Measurements from ENCODE around the gene PITPNM3. TPM values are rescaled to one million over a fixed set of nuclear protein-coding genes. Genes with fewer than 3 reads are reported as not detected.

PITPNM3 gene
- total RNA-seq, 1 donor from 2014 or later = 0.72 TPM

- H3K4me1 Mint-ChIP-seq (ENCODE audit: unreplicated experiment) = peaks cover 45% of the 10 kb centered on the region
- no peaks in the 10 kb centered on the region for H3K9me3 Mint-ChIP-seq (ENCODE audit: unreplicated experiment)
- no peaks in the 10 kb centered on the region for H3K36me3 Mint-ChIP-seq (ENCODE audit: low read depth, unreplicated experiment)
- TF ChIP-seq, protein P1, sequence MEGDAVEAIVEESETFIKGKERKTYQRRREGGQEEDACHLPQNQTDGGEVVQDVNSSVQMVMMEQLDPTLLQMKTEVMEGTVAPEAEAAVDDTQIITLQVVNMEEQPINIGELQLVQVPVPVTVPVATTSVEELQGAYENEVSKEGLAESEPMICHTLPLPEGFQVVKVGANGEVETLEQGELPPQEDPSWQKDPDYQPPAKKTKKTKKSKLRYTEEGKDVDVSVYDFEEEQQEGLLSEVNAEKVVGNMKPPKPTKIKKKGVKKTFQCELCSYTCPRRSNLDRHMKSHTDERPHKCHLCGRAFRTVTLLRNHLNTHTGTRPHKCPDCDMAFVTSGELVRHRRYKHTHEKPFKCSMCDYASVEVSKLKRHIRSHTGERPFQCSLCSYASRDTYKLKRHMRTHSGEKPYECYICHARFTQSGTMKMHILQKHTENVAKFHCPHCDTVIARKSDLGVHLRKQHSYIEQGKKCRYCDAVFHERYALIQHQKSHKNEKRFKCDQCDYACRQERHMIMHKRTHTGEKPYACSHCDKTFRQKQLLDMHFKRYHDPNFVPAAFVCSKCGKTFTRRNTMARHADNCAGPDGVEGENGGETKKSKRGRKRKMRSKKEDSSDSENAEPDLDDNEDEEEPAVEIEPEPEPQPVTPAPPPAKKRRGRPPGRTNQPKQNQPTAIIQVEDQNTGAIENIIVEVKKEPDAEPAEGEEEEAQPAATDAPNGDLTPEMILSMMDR (IDR thresholded peaks at IDR 0.05; ENCODE audit: unreplicated experiment) = no peak
- no peak overlapping the region for H3K27ac Mint-ChIP-seq (ENCODE audit: unreplicated experiment)
- no peak overlapping the region for H3K4me3 Mint-ChIP-seq (ENCODE audit: unreplicated experiment)
- no peaks in the 10 kb centered on the region for H3K27me3 Mint-ChIP-seq (ENCODE audit: unreplicated experiment)
- no peak for DNase-seq (ENCODE audit: low spot score)
These were observed 62.0 kb downstream of the PITPNM3 start for GRCh38 chr17:6494239-6494941.

GRCh38 chr17:6492892-6493674 lies 63.3 kb downstream of the PITPNM3 start:
- no peak for DNase-seq (ENCODE audit: low spot score)
- H3K27me3 Mint-ChIP-seq (ENCODE audit: unreplicated experiment) = no peaks in the 10 kb centered on the region
- H3K27ac Mint-ChIP-seq (ENCODE audit: unreplicated experiment) = no peak overlapping the region
- TF ChIP-seq, protein P1 (IDR thresholded peaks at IDR 0.05; ENCODE audit: unreplicated experiment) = no peak
- peaks cover 2% of the 10 kb centered on the region for H3K36me3 Mint-ChIP-seq (ENCODE audit: low read depth, unreplicated experiment)
- H3K4me1 Mint-ChIP-seq (ENCODE audit: unreplicated experiment) = peaks cover 41% of the 10 kb centered on the region
- no peaks in the 10 kb centered on the region for H3K9me3 Mint-ChIP-seq (ENCODE audit: unreplicated experiment)
- H3K4me3 Mint-ChIP-seq (ENCODE audit: unreplicated experiment) = no peak overlapping the region

GRCh38 chr17:6491071-6491700 lies 65.2 kb downstream of the PITPNM3 start:
- Mint-ChIP-seq H3K27ac (ENCODE audit: unreplicated experiment) (no peak overlapping the region), H3K4me3 (ENCODE audit: unreplicated experiment) (no peak overlapping the region), H3K9me3 (ENCODE audit: unreplicated experiment) (no peaks in the 10 kb centered on the region), H3K27me3 (ENCODE audit: unreplicated experiment) (no peaks in the 10 kb centered on the region), H3K36me3 (ENCODE audit: low read depth, unreplicated experiment) (peaks cover 4% of the 10 kb centered on the region), H3K4me1 (ENCODE audit: unreplicated experiment) (peaks cover 39% of the 10 kb centered on the region)
- no peak for DNase-seq (ENCODE audit: low spot score)
- TF ChIP-seq, protein P1 (IDR thresholded peaks at IDR 0.05; ENCODE audit: unreplicated experiment) = no peak

DNA sequence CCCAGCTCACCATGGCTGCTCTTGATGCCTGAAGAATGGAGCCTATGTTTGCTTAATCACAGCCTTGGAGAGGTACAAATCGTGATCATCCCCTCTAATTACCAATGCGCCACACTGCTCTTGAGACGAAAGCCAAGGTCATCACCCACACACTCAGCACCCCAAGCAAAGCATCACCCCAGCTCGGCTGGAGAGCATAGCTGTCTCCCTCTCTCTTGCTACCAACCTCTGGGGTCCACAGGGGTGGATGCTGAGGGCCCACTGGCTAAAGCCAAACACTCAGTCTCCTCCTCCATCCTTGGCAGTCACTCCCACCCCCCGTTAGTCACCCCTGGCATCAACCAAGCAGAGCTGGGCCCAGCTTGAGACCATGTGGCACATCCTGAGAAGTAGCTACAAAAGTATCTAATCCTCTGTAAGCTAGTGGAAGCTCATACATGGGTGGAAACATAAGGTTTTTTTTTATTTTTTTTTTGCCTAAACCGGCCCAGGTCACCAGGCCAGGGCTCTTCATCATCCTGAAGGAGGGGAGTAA lies 67.3 kb downstream of the PITPNM3 start:
- Mint-ChIP-seq H3K27ac (ENCODE audit: unreplicated experiment) (no peak overlapping the region), H3K4me1 (ENCODE audit: unreplicated experiment) (peaks cover 24% of the 10 kb centered on the region), H3K9me3 (ENCODE audit: unreplicated experiment) (no peaks in the 10 kb centered on the region), H3K36me3 (ENCODE audit: low read depth, unreplicated experiment) (peaks cover 4% of the 10 kb centered on the region), H3K27me3 (ENCODE audit: unreplicated experiment) (no peaks in the 10 kb centered on the region), H3K4me3 (ENCODE audit: unreplicated experiment) (no peak overlapping the region)
- DNase-seq (ENCODE audit: low spot score) = no peak
- TF ChIP-seq, protein P1 (IDR thresholded peaks at IDR 0.05; ENCODE audit: unreplicated experiment) = no peak

All from endothelial cell (in vitro differentiated cells).